CD4-positive, alpha-beta T cell treated with Interleukin-4 for 1 hour (primary cell): ENCODE measurements around the gene ATP1A2.

Experiments
- DNase-seq, 2 donors: peaks; one replicate each; pipeline ENCODE4 v3.0.0-alpha.2; 2020 to 2022

The ATP1A2 gene

GRCh38 chr1:160151303-160151702 lies 35.7 kb downstream of the ATP1A2 start, which contains the start of gene ATP1A4:
Gene ATP1A4 (plus strand): TSS chr1:160151603. CDS start chr1:160152041, 438 bp downstream.
- DNase-seq = no peak

DNA sequence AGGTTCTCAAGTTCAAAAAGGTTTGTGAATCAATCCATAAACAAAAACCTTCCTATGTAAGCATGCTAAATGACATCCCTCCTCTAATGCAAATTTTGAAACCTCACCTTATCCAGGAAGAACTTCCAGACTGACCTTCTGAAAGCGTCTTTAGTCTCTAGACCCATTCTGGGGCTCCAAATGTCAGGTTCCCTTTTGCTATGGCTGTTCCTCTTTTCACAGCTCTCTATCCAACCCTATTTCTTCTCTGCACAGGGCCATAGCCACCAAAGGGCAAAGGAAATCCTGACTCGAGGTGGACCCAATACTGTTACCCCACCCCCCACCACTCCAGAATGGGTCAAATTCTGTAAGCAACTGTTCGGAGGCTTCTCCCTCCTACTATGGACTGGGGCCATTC lies 39.2 kb downstream of the ATP1A2 start:
- no peak for DNase-seq

DNA sequence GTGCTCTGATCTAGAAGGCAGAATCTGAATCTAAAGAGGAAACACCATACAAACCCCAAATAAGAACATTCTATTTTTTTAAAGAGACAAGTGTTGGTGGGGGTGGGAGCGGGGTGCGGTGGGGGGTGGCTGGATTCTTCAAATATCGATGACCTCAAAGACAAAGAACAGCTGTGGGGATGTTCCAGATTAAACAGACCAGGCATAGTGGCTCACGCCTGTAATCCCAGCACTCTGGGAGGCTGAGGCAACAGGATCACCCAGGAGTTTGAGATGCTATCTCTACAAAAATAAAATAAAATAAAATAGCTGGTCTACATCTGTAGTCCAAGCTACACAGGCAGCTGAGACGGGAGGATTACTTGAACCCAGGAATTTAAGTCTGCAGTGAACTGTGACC lies 40.8 kb downstream of the ATP1A2 start:
- DNase-seq = no peak

DNA sequence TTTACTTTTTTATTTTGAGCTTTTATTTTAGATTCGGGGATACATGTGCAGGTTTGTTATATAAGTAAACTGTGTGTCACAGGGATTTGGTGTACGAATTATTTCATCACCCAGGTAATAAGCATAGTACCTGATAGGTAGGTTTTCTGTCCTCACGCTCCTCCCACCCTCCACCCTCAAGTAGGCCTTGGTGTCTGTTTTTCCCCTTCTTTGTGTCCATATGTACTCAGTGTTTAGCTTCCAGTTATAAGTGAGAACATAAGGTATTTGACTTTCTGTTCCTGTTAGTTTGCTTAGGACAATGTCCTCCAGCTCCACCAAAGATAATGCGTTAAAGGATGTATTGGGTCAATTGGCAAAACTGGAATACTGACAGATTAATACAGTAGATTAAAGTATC lies 41.6 kb downstream of the ATP1A2 start:
- DNase-seq = no peak

DNA sequence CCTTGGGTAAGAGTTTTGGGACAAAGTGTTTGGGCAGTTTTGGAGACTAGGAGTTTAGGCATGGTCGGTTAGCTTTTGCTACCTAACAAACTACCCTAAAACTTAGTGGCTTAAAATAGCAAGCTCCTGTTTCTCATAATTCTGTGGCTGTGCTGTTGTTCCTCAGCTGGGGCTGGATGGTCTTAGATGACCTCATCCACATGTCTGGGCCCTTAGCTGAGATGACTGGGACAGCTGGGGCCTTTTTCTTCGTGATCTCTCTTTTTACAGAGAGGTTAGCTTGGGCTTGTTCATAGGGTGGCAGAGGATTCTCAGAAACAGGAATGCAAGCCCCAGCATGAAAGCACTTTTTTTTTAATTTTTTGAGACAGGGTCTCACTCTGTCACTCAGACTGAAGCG lies 42.5 kb downstream of the ATP1A2 start:
- no peak for DNase-seq

DNA sequence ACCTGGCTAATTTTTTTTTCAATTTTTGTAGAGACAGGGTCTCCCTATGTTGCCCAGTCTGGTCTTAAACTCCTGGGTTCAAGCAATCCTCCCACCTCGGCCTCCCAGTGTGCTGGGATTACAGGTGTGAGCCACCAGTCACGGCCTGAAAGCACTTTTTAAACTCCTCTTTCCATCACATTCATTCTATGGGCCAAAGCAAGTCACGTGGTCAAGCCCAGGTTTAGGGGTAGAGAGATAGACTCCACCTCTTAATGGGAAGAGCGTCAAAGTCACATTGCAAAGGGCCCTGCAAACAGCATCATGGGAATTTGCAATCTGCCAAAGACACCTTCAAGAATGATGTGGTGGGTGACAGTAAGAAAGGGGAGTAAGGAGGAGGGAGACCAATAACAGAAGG lies 43.0 kb downstream of the ATP1A2 start:
- DNase-seq = no peak

DNA sequence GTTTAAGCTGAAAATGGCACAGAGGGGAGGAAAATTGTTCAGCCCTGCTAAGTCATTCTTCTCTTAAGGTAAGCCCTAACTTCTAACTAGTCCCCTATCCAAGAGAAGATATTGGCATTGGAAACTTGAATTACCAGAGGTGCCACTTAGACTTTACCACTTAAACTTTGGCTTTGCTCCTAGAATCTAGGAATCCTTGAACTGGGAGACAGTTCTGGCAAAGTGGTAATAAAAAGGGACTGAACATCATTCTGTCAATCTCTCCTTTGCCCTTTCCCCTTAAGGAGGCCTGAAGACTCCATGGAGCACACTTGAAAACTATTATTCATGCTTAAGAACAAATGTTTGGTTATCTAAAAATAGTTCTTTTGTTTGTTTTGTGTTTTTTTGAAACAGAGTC lies 44.3 kb downstream of the ATP1A2 start:
- no peak for DNase-seq

DNA sequence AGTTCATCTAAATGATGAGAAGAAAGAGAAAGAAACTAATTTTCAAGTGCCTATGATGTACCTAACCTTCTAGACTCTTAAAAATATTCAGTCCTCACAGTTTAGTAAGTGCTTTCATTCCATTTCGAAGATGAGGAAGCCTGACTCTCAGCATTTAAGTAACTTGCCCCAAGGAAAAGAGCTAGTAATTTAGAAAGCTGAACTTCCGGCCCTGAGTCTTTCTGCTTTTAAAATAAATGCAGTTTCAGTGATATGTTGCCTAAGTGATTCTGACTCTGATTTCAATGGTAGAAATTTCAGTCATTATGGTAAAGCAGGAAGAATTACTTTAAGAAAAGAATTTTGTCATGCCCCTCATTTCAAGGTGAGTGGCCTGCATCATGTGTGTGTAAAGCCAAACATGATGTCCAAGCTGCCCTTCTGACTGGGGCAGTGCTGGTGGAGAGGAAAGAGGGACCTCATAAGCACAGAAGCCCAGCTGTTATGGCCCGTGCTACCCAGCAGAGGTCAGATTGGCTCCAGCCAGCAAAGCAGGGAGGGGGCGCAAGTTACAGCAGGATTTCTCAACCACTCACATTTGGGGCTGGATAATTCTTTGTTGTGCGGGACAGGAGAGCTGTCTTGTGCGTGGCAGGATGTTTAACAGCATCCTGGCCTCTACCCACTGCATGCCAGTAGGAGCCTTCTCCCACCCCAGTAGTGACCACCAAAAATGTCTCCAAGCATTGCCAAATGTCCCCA lies 46.6 kb downstream of the ATP1A2 start:
- DNase-seq = no peak

DNA sequence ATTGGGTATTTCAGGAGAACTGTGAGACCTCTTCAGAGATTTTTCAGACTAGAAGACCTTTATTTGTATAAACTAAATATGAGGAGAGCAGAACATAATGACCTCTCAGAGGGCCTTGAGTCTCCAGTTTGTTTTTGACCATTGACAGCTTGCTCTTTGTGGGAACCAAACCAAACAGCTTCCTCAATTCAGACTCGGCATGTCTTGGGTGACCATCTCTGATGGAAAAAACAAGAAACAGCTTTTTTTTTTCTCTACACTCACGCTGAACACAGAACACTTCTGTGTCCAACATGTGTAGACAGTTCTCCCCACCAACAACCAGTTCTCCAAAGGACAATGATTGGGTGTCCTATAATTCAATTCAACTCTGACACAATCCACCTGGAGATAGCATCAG lies 47.4 kb downstream of the ATP1A2 start:
- DNase-seq = no peak

GRCh38 chr1:160163615-160164014 lies 48.1 kb downstream of the ATP1A2 start:
- DNase-seq = no peak

DNA sequence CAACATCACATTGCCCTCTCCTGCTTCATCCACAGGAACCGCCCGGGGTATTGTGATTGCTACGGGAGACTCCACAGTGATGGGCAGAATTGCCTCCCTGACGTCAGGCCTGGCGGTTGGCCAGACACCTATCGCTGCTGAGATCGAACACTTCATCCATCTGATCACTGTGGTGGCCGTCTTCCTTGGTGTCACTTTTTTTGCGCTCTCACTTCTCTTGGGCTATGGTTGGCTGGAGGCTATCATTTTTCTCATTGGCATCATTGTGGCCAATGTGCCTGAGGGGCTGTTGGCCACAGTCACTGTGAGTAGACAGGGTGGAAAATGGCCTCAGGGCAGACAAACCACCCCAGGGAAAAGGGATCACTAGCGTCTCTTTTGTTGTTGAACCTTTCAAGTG lies 48.6 kb downstream of the ATP1A2 start:
- DNase-seq = no peak

GRCh38 chr1:160166166-160166868 lies 50.8 kb downstream of the ATP1A2 start:
- DNase-seq = no peak

GRCh38 chr1:160167056-160167455 lies 51.5 kb downstream of the ATP1A2 start:
- no peak for DNase-seq

DNA sequence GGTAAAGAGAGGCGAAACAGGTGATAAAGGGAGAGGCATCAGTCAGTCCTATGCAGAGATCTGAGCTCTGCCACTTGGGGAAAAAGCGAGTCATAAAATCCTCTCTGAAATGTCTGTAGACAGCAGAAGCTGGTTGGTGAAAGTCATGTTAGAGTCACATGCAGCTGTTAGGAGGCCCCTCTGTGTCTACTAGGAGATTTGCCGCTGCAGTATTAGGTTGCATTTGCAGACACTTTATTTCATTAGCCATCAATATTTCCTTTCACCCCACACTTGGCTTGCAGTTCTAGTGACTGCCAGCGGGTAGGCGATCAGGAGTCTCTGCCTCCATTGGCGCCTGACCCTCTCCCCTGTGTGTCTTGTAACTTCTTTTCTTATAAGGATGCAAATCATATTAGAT lies 52.0 kb downstream of the ATP1A2 start:
- DNase-seq = no peak

DNA sequence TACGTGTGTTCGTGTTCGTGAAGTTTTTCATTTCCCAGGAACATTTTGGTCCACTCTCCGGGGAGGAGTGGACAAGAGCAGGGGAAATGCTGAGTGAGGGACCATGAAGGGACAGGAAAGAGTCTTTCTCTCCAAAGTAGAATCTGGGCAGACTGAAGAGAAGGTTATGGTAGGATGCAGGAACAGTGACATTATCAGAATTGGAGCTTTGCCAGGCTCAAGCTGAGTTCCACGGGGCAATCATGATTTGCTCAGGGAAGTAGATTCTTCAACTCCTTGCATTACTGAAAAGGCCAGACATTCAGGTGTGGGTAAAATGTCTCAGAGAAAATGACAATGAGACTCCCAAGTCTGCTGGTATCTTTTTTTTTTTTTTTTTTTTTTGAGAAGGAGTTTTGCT lies 52.5 kb downstream of the ATP1A2 start:
- DNase-seq = no peak

DNA sequence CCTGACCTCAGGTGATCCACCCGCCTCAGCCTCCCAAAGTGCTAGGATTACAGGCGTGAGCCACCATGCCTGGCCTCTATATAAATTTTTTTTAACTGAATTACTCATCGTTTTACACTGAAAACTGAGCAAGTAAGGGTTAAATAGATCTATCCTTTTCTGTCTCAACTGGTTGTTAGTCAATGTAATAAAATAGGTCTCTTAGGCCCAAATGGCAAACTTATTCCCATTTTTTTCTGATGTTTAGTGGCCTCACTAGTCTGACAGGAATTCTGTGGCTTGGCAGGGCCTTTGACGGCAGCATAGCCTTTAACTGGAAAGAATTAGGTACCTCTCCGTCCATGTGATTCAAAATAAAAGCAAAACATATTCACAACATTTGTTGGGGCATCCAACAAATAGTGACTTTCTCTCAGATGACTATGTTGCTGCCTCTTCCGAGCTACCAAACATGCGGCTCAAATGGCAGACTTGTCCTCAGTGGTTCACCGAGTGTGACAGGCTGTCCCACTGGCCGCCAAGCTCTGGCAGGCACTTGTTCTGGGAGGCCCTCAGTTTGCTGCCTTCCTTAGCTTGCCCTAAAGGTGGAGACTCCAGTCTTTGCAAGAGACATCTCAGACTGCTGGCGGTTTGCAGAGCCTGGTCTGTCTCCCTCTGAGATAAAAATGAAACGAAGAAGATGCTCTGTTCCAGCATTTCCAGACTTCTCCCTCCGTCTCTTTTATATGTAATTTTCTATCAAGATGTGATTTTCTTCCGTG lies 53.2 kb downstream of the ATP1A2 start:
- no peak for DNase-seq

GRCh38 chr1:160169553-160170399 lies 54.2 kb downstream of the ATP1A2 start:
- DNase-seq = no peak

GRCh38 chr1:160171354-160171753 lies 55.8 kb downstream of the ATP1A2 start:
- DNase-seq = no peak

DNA sequence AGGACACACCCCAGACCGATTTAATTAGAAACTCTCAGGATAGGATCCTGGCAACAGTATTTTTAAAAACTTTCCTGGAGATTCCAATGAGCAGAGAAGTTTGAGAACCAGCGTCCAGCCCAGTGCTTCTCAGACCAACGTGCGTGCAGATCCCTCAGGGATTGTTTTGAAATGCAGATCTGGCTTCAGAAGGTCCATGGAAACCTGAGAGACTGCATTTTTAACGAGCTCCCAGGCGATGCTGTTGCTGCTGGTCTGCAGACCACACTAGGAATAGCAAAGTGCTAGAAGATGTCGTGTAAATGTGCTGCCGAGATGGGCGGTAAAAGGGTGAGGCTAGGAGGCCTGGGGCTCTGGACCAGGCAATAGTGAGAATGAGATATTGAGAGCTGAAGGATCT lies 56.4 kb downstream of the ATP1A2 start:
- DNase-seq = no peak

GRCh38 chr1:160177231-160177630 lies 61.7 kb downstream of the ATP1A2 start:
- no peak for DNase-seq

GRCh38 chr1:160177667-160178066 lies 62.1 kb downstream of the ATP1A2 start:
- DNase-seq = no peak

- no peak for DNase-seq
These were observed 63.2 kb downstream of the ATP1A2 start for GRCh38 chr1:160178731-160179130.

GRCh38 chr1:160179336-160179735 lies 63.8 kb downstream of the ATP1A2 start:
- DNase-seq = no peak
